HPDE6-E6E7 (cell line): ENCODE data around the gene CSNK2B.
A peak's percentile ranks its signal among the peaks of the same experiment; 100 is the strongest.
"Not testable (repeated sequence)": the region's sequence is repeated elsewhere in the genome, so short reads cannot be mapped to it uniquely, and the experiment has no call there.

Experiments used
- DNase-seq: peaks from one replicate; pipeline ENCODE4 v3.0.0; 2011; ENCODE audit warnings: missing footprints; ENCODE audit errors: extremely low spot score

CSNK2B gene

DNA sequence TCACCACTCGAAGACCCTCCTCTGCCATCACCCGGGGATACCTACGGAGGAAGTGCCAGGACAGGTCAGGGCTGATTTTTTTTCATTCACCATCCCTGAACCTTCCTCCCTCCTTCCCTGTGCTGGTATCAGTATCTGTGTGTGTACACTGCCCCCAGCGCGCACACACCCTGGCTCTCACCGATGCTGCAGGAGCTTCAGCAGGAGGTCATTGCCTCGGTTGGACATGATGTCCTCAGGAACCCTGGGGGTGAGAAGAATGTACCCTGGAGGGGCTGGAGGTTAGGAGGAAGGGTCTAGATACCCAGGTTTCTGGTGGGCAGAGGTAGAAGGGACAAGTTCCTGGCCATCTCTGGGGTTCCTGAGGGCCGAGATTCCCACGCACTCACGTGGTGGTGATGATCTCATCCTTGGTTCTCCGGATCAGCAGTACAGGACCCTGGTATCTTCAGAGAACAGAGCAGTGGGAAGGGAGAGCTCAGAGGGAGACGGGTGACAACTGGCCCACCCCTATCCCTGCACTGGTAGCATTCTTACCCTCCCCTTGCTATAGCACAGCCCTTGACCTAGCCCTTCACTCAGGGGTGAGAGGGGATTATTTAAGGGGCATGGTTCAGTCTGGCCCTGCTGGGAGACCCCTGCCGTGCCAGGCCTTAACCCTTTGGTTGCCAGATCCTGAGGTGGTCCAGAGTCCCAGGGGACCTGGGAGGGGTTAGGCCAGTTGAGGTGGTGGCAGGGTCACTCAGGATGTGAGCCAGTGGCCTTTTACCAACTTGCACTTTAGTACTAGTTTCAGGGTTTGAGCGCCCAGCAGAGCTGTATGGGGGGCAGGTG lies 22.2 kb downstream of the CSNK2B start:
- no peak for DNase-seq

GRCh38 chr6:31689249-31690110 lies 23.6 kb downstream of the CSNK2B start:
- no peak for DNase-seq

DNA sequence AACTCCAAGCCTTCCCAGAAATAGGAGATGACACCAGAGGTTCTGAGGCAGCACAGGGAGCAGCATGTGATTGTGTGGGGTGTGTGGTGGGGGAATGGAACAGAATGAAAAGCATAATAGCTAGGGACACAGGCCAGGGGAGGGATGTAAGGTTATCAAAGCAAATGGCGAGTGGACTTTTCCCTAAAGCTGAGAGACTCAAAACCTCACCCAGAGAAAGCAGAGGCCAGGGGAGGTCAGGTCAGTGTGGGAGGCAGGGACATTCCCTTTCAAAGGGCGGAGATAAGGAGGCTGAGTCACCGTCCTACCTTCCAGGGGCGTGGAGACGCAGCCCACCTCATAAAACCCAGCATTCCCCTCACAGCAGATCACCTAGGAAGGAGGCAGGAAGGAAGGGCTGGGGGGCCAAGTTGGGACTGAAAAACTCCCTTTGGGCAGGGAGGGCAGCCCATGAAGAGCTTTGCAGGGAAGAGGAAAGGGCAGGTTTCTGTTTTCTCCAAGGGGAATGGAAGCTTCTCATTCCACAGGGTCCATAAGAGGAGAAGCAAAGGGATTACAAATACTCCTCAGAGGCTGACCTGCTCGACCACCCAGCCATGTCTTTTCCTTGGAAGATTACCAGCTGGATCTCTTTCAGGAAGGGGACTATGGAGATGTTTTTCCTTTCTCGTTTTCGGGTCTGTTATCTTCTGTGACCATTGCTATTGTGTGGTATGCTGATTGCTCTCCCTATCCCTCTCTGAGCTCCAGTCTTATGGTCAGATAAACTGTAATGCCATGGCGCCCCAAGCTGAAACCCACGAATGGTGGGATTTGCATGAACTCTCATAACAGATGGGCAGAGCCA lies 24.6 kb downstream of the CSNK2B start:
- DNase-seq: no peak

DNA sequence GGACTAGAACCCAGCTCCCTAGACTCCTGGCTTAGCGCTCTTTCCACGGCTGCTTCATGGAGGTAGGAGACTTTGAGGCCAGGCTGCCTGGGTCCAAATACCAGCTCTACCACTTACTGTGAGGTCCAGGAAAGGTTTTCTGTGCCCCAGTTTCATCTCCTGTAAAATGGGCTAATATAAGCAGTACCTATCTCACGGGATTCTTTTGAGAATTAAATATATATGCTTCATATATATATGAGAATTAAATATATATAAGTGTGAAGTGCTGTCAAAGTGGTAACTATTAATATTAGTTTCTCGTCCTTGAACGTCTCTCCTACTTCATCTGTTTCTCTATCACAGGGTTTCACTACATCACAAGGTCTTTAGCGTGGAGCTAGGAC lies 25.2 kb downstream of the CSNK2B start:
- no peak for DNase-seq

GRCh38 chr6:31691564-31692108 lies 25.8 kb downstream of the CSNK2B start:
- DNase-seq: no peak

DNA sequence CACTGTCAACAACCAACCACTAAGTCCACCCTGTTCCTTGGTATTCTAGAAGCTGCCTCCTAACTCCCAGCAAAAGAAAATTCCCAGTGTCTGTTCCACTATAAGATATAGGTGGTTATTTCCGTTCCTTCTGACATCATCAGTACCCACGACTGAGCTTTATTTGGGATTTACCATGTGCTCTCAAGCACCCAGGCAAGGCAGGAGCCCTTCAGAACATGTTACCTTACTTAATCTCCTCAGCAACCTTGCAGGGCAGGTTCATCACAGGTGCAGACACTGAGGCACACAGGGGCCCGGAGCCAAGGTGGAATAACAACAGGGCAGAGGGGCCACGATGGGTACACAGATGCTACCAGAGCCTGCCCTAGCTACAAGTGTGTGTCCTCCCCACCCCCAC lies 26.5 kb downstream of the CSNK2B start:
- no peak for DNase-seq

GRCh38 chr6:31692886-31693285 lies 27.0 kb downstream of the CSNK2B start:
- DNase-seq: no peak

DNA sequence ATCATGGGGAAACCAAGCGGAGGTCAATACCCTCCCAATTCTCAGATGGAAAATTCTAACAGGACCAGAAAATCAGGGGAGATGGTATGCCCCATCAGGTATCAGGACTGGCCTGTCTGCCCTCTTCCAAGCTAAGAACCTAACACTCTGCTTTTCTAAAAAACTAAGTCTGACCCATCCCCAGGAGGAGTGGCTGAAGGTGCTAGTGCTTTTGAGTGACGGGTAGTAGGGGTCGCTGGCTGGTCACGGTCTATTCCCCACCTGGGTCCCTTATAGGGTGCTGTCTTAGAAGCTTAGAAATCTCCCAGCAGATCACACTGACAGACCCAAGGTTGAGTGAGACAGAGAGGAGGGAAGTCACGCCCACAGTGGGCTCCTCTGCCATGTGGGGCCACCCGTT lies 27.7 kb downstream of the CSNK2B start:
- no peak for DNase-seq

- no peak for DNase-seq
Measured at GRCh38 chr6:31697555-31697954, 31.7 kb downstream of the CSNK2B start.

DNA sequence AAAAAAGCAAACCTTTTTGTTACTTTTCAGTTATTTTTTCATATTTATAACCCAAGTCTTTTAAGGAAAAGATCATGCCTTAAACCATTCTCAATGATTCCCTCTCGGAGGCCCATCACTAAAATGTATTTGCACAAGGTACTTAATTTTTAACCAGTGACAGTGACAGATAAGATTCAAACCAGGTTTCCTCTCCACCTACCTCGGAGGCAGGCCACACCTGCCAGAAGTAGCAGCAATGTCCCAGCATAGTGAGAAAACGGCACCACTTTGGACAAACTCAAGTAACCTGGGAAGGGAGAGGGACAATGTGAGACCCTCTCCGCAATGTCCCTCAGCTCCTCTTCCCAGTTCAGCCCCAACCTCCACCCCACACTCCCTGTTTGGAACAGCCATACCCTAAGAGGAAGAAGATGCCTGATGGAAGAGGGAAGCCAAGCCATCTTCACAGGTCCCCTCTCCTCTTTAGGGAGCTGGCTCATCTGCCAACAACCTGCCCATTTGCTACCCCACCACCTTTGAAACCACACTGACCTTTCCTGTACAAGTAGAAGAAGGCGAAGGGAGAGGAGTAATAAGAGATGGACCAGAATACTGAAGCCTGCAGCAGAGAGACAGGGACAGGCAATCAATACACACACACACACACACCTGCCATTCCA lies 35.0 kb downstream of the CSNK2B start:
- DNase-seq: no peak

GRCh38 chr6:31701666-31702404 lies 36.0 kb downstream of the CSNK2B start:
- no peak for DNase-seq

DNA sequence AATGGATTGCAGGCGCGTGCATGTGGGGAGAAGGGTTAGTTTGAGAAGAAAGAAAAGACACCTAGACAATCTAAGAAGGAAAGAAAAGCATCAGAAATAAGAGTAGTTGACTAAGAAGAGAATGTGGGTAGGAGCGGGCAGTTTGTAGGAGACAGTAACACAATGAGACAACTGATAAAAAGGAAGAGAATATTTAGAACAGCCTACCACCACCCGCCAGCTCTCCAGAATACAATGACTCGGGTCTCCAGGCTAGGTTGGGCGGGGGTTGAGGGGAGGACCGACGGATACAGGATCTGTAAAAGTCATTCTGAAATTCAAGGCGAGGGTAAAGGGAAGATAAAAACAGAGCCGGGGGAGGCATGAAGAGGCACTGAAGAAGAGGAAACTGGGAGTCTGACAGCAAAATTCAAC lies 36.5 kb downstream of the CSNK2B start:
- DNase-seq: no peak

DNA sequence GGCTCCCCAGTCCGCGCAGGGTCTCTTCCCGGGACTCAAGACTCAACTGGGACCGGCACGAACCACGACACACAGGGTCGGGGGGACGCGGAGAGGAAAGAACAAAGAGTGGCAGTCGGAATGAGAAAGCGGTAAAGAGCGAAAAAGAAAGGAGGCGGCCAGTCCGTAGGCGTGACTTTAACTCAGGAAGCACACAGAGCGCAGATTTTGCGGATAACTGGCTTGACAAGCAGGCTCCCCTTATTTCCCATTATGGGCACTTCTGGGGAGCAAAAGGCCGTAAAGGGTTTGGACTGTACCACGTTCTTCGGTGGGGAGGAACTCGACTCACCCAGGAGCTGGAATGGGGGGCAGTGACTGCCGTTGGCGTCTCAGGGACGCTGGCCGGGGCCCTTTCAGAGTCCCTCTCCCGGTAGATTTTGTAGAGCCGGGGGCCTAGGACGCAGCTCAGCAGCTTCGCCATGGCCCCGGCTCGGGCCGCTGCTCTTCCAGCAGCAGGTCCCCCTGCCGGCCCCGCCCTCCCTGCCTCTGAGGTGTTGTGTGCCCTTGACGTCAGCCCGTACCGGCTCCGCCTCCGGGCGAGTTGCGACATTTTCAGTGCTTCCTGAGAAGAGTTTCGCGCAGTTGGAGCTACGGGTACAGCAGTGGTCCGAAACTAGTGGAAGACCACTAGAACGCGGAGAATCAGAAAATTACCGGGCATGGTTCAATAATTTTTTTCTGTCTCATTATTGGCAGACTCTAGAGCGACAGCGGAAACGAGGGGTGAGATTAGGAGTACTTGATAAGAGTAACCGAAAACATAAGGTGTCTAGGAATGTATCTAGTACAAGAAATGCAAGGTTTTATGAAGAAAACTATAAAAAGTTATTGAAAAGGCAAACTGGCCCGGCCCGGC lies 37.2 kb downstream of the CSNK2B start, which contains the start of gene ABHD16A:
TSS of gene ABHD16A (minus strand) at position 506 of the 898 bp plus-strand sequence. CDS start at position 463, 43 bp downstream.
- DNase-seq: peak; percentile 100

GRCh38 chr6:31705931-31706330 lies 40.1 kb downstream of the CSNK2B start:
- no peak for DNase-seq

DNA sequence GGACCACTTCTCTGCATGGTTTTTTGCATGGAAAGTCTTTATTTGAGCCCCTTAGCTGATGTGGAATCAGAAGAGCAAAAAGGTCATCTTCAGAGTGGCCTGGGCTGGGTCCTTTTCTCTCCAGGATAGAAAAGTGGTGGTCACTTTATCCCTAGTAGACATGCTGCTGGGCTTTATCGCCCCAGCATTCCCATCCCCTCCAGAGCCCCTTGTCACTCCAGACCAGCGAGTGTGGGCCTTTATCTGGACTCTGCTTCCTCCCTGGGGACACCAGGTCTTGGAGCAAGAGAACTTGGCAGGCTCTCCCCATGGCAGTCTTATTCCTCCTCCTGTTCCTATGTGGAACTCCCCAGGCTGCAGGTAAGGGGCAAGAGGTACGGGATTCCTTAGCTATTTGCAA lies 40.7 kb downstream of the CSNK2B start, which contains the start of gene LY6G6F:
TSS of gene LY6G6F (plus strand) at position 268 of the 400 bp plus-strand sequence. CDS start at position 309, 41 bp downstream.
- DNase-seq: no peak

GRCh38 chr6:31707701-31708100 lies 41.8 kb downstream of the CSNK2B start:
- DNase-seq: no peak

GRCh38 chr6:31708224-31708623 lies 42.3 kb downstream of the CSNK2B start:
- no peak for DNase-seq

- not testable (repeated sequence) for DNase-seq
Measured at GRCh38 chr6:31709157-31709556, 43.3 kb downstream of the CSNK2B start.
